GM18870 (cell line): Measurements from ENCODE around the gene SMAD5.
A peak's percentile ranks its signal among the peaks of the same experiment; 100 is the strongest.

Experiments used
- ATAC-seq: cut with Tn5 transposase; IDR thresholded peaks from one replicate; pipeline ENCODE4 v1.9.1; 2021; ENCODE audit warnings: moderate library complexity; ENCODE audit not compliant: unreplicated experiment

Gene SMAD5

GRCh38 chr5:136132557-136133221, at the start of gene SMAD5:
Gene SMAD5 (plus strand): TSS chr5:136132845. CDS start chr5:136153761, 20,916 bp downstream.
- peak; percentile 68 for ATAC-seq

- ATAC-seq = no peak
Measured at GRCh38 chr5:136084698-136085097, 47.9 kb upstream of the SMAD5 start.

GRCh38 chr5:136086783-136087566, 45.7 kb upstream of the SMAD5 start:
- ATAC-seq = no peak

GRCh38 chr5:136087961-136088871, 44.4 kb upstream of the SMAD5 start:
- no peak for ATAC-seq

GRCh38 chr5:136089791-136090190, 42.9 kb upstream of the SMAD5 start:
- no peak for ATAC-seq

GRCh38 chr5:136090319-136090718, 42.3 kb upstream of the SMAD5 start:
- no peak for ATAC-seq

- no peak for ATAC-seq
Measured at GRCh38 chr5:136094189-136094912, 38.3 kb upstream of the SMAD5 start.

GRCh38 chr5:136094913-136095641, 37.6 kb upstream of the SMAD5 start:
- ATAC-seq = no peak

GRCh38 chr5:136098176-136098575, 34.5 kb upstream of the SMAD5 start:
- no peak for ATAC-seq

GRCh38 chr5:136099870-136100269, 32.8 kb upstream of the SMAD5 start:
- no peak for ATAC-seq

- no peak for ATAC-seq
Measured at GRCh38 chr5:136101884-136102283, 30.8 kb upstream of the SMAD5 start.

- ATAC-seq = peak; percentile 80
Measured at GRCh38 chr5:136103118-136103517, 29.5 kb upstream of the SMAD5 start.

GRCh38 chr5:136104306-136104965, 28.2 kb upstream of the SMAD5 start:
- no peak for ATAC-seq

- no peak for ATAC-seq
Measured at GRCh38 chr5:136106351-136107031, 26.2 kb upstream of the SMAD5 start.

- ATAC-seq = peak; percentile 64
Measured at GRCh38 chr5:136108180-136108611, 24.4 kb upstream of the SMAD5 start.

GRCh38 chr5:136108766-136109165, 23.9 kb upstream of the SMAD5 start:
- no peak for ATAC-seq

GRCh38 chr5:136109453-136110135, 23.1 kb upstream of the SMAD5 start:
- no peak for ATAC-seq

GRCh38 chr5:136113606-136114005, 19.0 kb upstream of the SMAD5 start:
- ATAC-seq = no peak
